ENCODE results near the gene KRT4. TPM values are rescaled to one million over a fixed set of nuclear protein-coding genes. Genes with fewer than 3 reads are reported as not detected.

The KRT4 gene
- total RNA-seq, 1 experiment from 2014 or later: 5.2 TPM

DNA sequence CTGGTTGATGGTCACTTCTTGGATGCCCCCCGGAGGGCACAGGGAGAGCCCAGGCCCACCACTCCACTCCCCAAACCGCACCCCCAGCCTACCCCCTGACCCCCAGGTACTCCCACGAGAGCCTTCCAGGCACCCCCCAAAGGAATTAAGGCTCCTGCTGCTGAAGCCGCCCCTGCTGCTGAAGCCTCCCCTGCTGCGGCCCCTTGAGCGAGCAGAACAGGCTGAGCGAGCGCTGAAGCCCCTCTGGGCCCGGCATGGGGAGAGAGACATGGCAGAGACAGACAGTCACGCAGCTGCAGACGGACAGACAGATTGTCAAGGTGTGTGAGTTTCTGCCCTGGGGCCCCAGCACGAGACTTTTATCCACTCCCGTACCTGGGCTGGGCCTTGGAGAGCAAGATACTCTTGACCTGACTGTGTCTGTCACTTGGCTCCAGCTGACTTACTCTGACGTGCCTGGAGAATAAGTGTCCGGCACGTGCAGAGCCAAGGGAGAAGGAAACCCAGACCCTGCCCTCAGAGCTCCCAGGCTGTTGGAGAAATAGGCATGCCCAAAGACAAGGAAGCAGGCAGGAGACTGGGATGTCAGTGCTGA, 34.8 kb upstream of the KRT4 start, which contains the start of gene KRT78:
Gene KRT78 (minus strand): TSS at position 334 of the 595 bp plus-strand sequence. CDS start 64 bp downstream, at position 270.
- H3K4me1 Mint-ChIP-seq (ENCODE audit: low read depth, unreplicated experiment): no peaks in the 10 kb centered on the region
- H3K4me3 Mint-ChIP-seq (ENCODE audit: unreplicated experiment): no peak within 1 kb of the TSS
- CTCF ChIA-PET: no interaction called here
- no peak for DNase-seq
- H3K27ac Mint-ChIP-seq (ENCODE audit: unreplicated experiment): no peak within 1 kb of the TSS
- POLR2A ChIA-PET: no interaction called here
- no peaks in the 10 kb centered on the region for H3K36me3 ChIP-seq (ENCODE audit: control insufficient read depth, insufficient read depth, low read length)
- peaks cover 9% of the 10 kb centered on the region for H3K9me3 Mint-ChIP-seq (ENCODE audit: unreplicated experiment)
- no peaks in the 10 kb centered on the region for H3K4me1 ChIP-seq
- no peaks in the 10 kb centered on the region for H3K27me3 ChIP-seq (replicated peaks; ENCODE audit: control insufficient read depth, insufficient read depth, low read length)
- H3K36me3 Mint-ChIP-seq (ENCODE audit: insufficient read depth, unreplicated experiment): no peaks in the 10 kb centered on the region
- H3K9me3 ChIP-seq: no peaks in the 10 kb centered on the region
- H3K27me3 Mint-ChIP-seq (ENCODE audit: insufficient read depth, unreplicated experiment): peaks cover 3% of the 10 kb centered on the region
- H3K4me3 ChIP-seq (ENCODE audit: low read depth, low read length): no peak within 1 kb of the TSS
- TF ChIP-seq, protein P1, sequence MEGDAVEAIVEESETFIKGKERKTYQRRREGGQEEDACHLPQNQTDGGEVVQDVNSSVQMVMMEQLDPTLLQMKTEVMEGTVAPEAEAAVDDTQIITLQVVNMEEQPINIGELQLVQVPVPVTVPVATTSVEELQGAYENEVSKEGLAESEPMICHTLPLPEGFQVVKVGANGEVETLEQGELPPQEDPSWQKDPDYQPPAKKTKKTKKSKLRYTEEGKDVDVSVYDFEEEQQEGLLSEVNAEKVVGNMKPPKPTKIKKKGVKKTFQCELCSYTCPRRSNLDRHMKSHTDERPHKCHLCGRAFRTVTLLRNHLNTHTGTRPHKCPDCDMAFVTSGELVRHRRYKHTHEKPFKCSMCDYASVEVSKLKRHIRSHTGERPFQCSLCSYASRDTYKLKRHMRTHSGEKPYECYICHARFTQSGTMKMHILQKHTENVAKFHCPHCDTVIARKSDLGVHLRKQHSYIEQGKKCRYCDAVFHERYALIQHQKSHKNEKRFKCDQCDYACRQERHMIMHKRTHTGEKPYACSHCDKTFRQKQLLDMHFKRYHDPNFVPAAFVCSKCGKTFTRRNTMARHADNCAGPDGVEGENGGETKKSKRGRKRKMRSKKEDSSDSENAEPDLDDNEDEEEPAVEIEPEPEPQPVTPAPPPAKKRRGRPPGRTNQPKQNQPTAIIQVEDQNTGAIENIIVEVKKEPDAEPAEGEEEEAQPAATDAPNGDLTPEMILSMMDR (IDR thresholded peaks at IDR 0.05; ENCODE audit: insufficient read depth in 1 of 2, low read depth in 1 of 2, low read length in 1 of 2, severe bottlenecking in 1 of 2, unreplicated experiment in 1 of 2): no peak
- BruUV-seq (replicated peaks): no TSS peak
- intact Hi-C loops (cut with micrococcal nuclease; ENCODE audit: unreplicated experiment): no loop called here

DNA sequence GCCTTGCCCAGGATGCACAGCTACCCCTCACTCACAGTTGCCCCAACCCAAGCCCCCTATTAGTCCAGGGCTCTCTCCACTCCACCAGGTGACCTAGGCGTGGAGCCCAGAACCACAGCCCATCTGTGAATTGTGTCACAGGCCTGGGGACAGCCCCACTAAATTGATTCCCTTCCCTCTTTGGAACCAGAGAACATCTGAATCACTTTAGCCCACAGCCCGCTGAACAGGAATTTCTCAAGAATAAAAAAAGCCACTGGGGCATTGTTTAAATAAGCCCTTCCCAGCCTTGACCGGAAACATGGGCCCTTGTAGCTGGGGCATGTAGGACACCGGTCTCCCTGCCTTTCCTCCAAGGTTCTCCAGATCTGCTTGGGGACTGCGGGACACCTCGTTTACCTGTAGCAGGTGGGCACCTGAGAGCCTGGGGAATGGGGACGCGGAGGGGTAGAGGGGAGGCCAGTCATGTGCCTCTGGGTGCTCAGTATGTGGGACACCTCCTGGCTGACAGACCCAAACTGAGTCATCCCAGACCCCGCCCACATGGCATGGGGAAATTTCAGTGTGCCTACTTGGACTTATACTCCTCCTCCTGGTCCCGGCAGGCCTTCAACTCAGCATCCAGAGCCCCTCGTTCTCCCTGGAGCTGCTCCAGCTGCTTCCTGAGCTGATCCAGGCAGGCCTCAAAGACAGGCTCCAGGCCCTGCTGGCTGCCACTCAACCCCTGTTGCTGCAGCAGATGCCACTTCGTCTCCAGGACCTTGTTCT, 33.6 kb upstream of the KRT4 start:
- Histone ChIP-seq H3K36me3 (ENCODE audit: control insufficient read depth, insufficient read depth, low read length) (no peaks in the 10 kb centered on the region), H3K4me3 (ENCODE audit: low read depth, low read length) (no peak overlapping the region), H3K4me1 (no peaks in the 10 kb centered on the region), H3K9me3 (no peaks in the 10 kb centered on the region), H3K27me3 (replicated peaks; ENCODE audit: control insufficient read depth, insufficient read depth, low read length) (no peaks in the 10 kb centered on the region)
- Mint-ChIP-seq H3K9me3 (ENCODE audit: unreplicated experiment) (peaks cover 9% of the 10 kb centered on the region), H3K4me3 (ENCODE audit: unreplicated experiment) (no peak overlapping the region), H3K27ac (ENCODE audit: unreplicated experiment) (no peak overlapping the region), H3K36me3 (ENCODE audit: insufficient read depth, unreplicated experiment) (no peaks in the 10 kb centered on the region), H3K27me3 (ENCODE audit: insufficient read depth, unreplicated experiment) (no peaks in the 10 kb centered on the region), H3K4me1 (ENCODE audit: low read depth, unreplicated experiment) (no peaks in the 10 kb centered on the region)
- TF ChIP-seq, protein P1 (IDR thresholded peaks at IDR 0.05; ENCODE audit: insufficient read depth in 1 of 2, low read depth in 1 of 2, low read length in 1 of 2, severe bottlenecking in 1 of 2, unreplicated experiment in 1 of 2): no peak
- no TSS peak for BruUV-seq (replicated peaks)
- DNase-seq: no peak
- intact Hi-C loops (cut with micrococcal nuclease; ENCODE audit: unreplicated experiment): no loop called here
- ChIA-PET POLR2A (no interaction called here), CTCF (no interaction called here)

GRCh38 chr12:52846356-52846970, 32.5 kb upstream of the KRT4 start:
- ChIA-PET POLR2A (interaction anchor here (0.6 kb wide), 1 partner anchor 140 kb away, joined by 3 read pairs; no protein-coding TSS in a partner anchor), CTCF (no interaction called here)
- Histone ChIP-seq H3K9me3 (no peaks in the 10 kb centered on the region), H3K27me3 (replicated peaks; ENCODE audit: control insufficient read depth, insufficient read depth, low read length) (no peaks in the 10 kb centered on the region), H3K4me3 (ENCODE audit: low read depth, low read length) (no peak overlapping the region), H3K4me1 (no peaks in the 10 kb centered on the region), H3K36me3 (ENCODE audit: control insufficient read depth, insufficient read depth, low read length) (no peaks in the 10 kb centered on the region)
- Mint-ChIP-seq H3K4me1 (ENCODE audit: low read depth, unreplicated experiment) (no peaks in the 10 kb centered on the region), H3K27ac (ENCODE audit: unreplicated experiment) (no peak overlapping the region), H3K27me3 (ENCODE audit: insufficient read depth, unreplicated experiment) (no peaks in the 10 kb centered on the region), H3K36me3 (ENCODE audit: insufficient read depth, unreplicated experiment) (no peaks in the 10 kb centered on the region), H3K9me3 (ENCODE audit: unreplicated experiment) (peaks cover 9% of the 10 kb centered on the region), H3K4me3 (ENCODE audit: unreplicated experiment) (no peak overlapping the region)
- intact Hi-C loops (cut with micrococcal nuclease; ENCODE audit: unreplicated experiment): no loop called here
- no TSS peak for BruUV-seq (replicated peaks)
- DNase-seq: no peak
- TF ChIP-seq, protein P1 (IDR thresholded peaks at IDR 0.05; ENCODE audit: insufficient read depth in 1 of 2, low read depth in 1 of 2, low read length in 1 of 2, severe bottlenecking in 1 of 2, unreplicated experiment in 1 of 2): no peak
